ENCODE data around the gene NFIB. TPM values are rescaled to one million over a fixed set of nuclear protein-coding genes. Genes with fewer than 3 reads are reported as not detected.
A peak's percentile ranks its signal among the peaks of the same experiment; 100 is the strongest.

NFIB gene
- total RNA-seq, 6 experiments from 2014 or later: 0.69 to 6.2 (median 4.4) TPM

- DNase-seq: peak; percentile 6
- H3K4me1 Mint-ChIP-seq (ENCODE audit: low read depth): peaks cover 36% of the 10 kb centered on the region
- no peaks in the 10 kb centered on the region for H3K36me3 Mint-ChIP-seq (ENCODE audit: low read depth)
- no peak for TF ChIP-seq CTCF (IDR thresholded peaks at IDR 0.05)
- H3K27ac Mint-ChIP-seq: peak overlapping the region; percentile 68; the same call in 1 of the 2 replicates
- no peaks in the 10 kb centered on the region for H3K9me3 Mint-ChIP-seq
- peak overlapping the region; percentile 31; the same call in 1 of the 2 replicates for H3K4me3 Mint-ChIP-seq
- no peaks in the 10 kb centered on the region; the same call in 1 of the 2 replicates for H3K27me3 Mint-ChIP-seq (ENCODE audit: insufficient read depth)
These were observed 92.8 kb downstream of the NFIB start for GRCh38 chr9:14221119-14221518.

- no peak overlapping the region for H3K27ac Mint-ChIP-seq
- DNase-seq: no peak
- no peaks in the 10 kb centered on the region; the same call in 1 of the 2 replicates for H3K27me3 Mint-ChIP-seq (ENCODE audit: insufficient read depth)
- peaks cover 43% of the 10 kb centered on the region for H3K4me1 Mint-ChIP-seq (ENCODE audit: low read depth)
- H3K9me3 Mint-ChIP-seq: no peaks in the 10 kb centered on the region
- no peaks in the 10 kb centered on the region for H3K36me3 Mint-ChIP-seq (ENCODE audit: low read depth)
- H3K4me3 Mint-ChIP-seq: no peak overlapping the region
- no peak for TF ChIP-seq CTCF (IDR thresholded peaks at IDR 0.05)
These were observed 93.7 kb downstream of the NFIB start for GRCh38 chr9:14220256-14220655.

GRCh38 chr9:14219850-14220249, 94.1 kb downstream of the NFIB start:
- Mint-ChIP-seq H3K27me3 (ENCODE audit: insufficient read depth) (no peaks in the 10 kb centered on the region; the same call in 1 of the 2 replicates), H3K4me3 (no peak overlapping the region), H3K9me3 (no peaks in the 10 kb centered on the region), H3K4me1 (ENCODE audit: low read depth) (peaks cover 47% of the 10 kb centered on the region), H3K36me3 (ENCODE audit: low read depth) (no peaks in the 10 kb centered on the region), H3K27ac (no peak overlapping the region)
- no peak for DNase-seq
- TF ChIP-seq CTCF (IDR thresholded peaks at IDR 0.05): no peak

- Mint-ChIP-seq H3K27me3 (ENCODE audit: insufficient read depth) (no peaks in the 10 kb centered on the region; the same call in 1 of the 2 replicates), H3K27ac (no peak overlapping the region), H3K36me3 (ENCODE audit: low read depth) (no peaks in the 10 kb centered on the region), H3K9me3 (no peaks in the 10 kb centered on the region), H3K4me3 (no peak overlapping the region), H3K4me1 (ENCODE audit: low read depth) (peaks cover 51% of the 10 kb centered on the region)
- TF ChIP-seq CTCF (IDR thresholded peaks at IDR 0.05): no peak
- no peak for DNase-seq
These were observed 95.7 kb downstream of the NFIB start for GRCh38 chr9:14218253-14218652.

- DNase-seq: no peak
- TF ChIP-seq CTCF (IDR thresholded peaks at IDR 0.05): no peak
- Mint-ChIP-seq H3K27me3 (ENCODE audit: insufficient read depth) (no peaks in the 10 kb centered on the region; the same call in 1 of the 2 replicates), H3K9me3 (no peaks in the 10 kb centered on the region), H3K4me1 (ENCODE audit: low read depth) (peaks cover 49% of the 10 kb centered on the region), H3K27ac (no peak overlapping the region), H3K4me3 (no peak overlapping the region), H3K36me3 (ENCODE audit: low read depth) (no peaks in the 10 kb centered on the region)
These were observed 97.2 kb downstream of the NFIB start for GRCh38 chr9:14216612-14217194.

All from HFFc6 (cell line).